GM19239 (cell line): ENCODE measurements around the gene TMCC2.
A peak's percentile ranks its signal among the peaks of the same experiment; 100 is the strongest.

Source experiments
- DNase-seq: peaks from one replicate; pipeline ENCODE4 v3.0.0; 2011; ENCODE audit warnings: low spot score; ENCODE audit not compliant: insufficient read length
- FAIRE-seq: peaks from 2 replicates; lab custom pipeline; 2011; peaks lifted over from hg19 to GRCh38; lab: Jason Lieb, UNC

TMCC2 gene

GRCh38 chr1:205258261-205258691 is 30.5 kb downstream of the TMCC2 start:
- DNase-seq: no peak
- no peak for FAIRE-seq

- DNase-seq: no peak
These were observed 31.0 kb downstream of the TMCC2 start for GRCh38 chr1:205258719-205259118.

GRCh38 chr1:205259324-205259832 is 31.6 kb downstream of the TMCC2 start:
- FAIRE-seq: no peak
- DNase-seq: no peak

More at GRCh38 chr1:205258719-205259118, 31.0 kb downstream of the TMCC2 start:
- no peak for FAIRE-seq

DNA sequence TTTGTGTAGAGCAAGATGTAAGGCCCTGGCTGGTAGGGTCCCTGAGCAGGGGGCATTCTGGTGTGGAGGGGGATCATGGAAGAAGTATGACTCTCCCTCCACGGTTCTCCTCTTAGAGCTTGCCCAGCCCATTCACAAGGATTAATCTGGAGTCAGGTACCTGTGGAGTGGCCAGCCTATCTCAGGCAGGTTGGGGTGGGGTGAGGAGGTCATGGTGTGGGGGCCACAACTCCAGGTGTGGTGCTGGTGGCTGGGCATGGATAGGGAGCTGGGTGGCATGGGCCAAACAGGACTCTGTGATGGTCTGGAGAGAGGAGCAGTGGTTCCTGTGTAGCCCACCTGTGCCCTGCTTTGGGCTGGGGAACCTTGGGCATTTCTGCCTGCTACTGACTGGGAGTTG is 32.3 kb downstream of the TMCC2 start:
- FAIRE-seq (no peak), DNase-seq (no peak)

DNA sequence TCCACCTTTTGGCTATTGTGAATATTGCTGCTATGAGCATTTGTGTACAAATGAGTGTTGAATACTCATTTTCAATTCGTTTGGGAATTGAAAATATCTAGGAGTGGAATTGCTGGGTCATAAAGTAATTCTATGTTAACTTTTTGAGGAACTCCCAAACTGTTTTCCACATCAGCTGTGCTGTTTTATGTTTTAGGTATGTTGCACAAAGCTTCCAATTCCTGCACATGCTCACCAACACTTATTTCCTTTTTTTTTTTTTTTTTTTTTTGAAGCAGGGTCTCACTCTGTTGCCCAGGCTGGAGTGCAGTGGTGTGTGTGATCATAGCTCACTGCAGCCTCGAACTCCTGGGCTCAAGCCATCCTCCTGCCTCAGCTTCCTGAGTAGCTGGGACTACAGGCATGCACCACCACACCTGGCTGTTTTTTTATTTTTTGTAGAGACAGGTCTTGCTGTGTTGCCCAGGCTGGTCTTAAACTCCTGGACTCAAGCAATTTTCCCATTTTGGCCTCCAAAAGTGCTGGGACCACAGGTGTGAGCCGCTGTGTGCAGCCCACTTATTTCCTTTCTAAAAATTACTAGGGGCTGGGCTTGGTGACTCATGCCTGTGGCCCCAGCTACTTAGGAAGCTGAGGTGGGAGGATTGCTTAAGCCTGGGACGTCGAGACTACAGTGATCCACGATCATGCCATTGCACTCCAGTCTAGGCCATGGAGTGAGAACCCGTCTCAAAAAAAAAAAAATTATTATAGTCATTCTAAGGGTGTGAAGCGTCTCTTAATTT is 33.4 kb downstream of the TMCC2 start:
- no peak for DNase-seq
- FAIRE-seq: no peak

- FAIRE-seq: no peak
- no peak for DNase-seq
These were observed 34.4 kb downstream of the TMCC2 start for GRCh38 chr1:205261946-205262691.

- FAIRE-seq (no peak), DNase-seq (no peak)
These were observed 35.0 kb downstream of the TMCC2 start for GRCh38 chr1:205262731-205263171.

DNA sequence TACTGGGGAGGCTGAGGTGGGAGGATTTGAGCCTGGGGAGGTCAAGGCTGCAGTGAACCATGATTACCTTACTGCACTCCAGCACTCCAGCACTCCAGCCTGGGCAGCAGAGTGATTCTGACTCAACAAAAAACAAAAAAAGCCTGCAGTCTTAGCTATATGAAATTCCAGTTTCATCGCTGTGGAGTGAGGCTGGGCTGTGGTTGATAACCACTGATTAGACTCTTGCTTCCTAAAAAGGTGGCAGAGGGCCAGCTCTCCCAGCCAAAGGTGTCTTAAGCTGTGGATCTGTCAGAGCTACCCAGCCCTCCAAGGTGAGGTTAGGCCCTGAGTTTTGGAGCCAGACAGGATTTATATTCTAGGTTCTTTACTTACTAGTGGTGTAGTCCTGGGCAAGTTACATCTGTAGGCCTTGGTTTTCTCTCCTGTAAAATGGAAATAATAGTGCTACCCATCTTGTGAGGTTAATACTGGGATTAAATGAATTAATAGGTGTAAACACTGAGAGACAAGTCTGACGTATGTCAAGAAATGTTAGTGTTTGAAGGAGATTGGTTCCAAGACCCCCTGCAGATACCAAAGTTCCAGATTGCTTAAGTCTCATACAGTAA is 35.9 kb downstream of the TMCC2 start:
- DNase-seq: no peak
- FAIRE-seq: no peak

- FAIRE-seq (no peak), DNase-seq (no peak)
These were observed 39.0 kb downstream of the TMCC2 start for GRCh38 chr1:205266611-205267305.

DNA sequence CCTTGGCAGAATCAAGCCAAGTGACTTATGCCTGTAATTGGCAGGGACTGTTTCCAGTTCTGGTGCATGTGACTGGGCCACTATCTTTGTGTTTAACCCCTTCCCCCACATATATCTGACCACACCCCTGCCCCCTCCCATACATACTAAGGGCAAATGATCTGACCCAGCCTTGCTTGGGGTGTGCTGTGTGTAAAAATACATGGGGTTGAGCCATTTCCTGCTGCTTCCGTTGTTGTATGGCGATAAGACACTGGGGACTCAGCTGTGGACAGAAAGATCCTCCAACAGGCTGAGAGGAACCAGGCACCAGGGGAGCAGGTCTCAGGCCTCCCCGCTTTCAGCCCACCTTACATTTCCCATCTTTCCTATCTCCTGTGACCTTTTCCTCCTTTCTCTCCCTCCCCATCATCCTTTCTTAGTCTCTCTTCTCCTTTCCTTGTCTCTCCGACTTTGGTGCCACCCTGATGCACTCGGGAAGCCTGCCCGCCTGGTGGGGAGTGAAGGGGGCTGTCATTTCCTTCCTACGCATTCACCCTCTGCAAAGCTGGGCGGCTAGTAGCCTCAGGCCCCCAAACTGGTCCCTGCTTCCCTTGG is 39.7 kb downstream of the TMCC2 start:
- FAIRE-seq: no peak
- no peak for DNase-seq

- no peak for DNase-seq
- no peak for FAIRE-seq
These were observed 41.3 kb downstream of the TMCC2 start for GRCh38 chr1:205268846-205269680.

DNA sequence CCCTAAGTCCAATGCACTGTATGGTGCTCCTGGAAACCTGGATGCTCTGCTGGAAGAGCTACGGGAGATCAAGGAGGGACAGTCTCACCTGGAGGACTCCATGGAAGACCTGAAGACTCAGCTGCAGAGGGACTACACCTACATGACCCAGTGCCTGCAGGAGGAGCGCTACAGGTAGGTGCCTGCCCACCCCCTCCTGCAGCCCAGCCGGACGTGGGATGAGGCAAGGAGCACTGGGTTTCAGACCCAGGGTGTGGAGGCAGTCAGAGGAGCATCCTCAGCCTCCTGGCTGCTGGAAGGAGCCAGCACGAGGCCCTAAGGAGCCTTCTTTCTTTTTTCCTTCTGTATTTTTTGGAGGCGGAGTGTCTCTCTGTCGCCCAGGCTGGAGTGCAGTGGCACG is 42.0 kb downstream of the TMCC2 start:
- DNase-seq (no peak), FAIRE-seq (no peak)

DNA sequence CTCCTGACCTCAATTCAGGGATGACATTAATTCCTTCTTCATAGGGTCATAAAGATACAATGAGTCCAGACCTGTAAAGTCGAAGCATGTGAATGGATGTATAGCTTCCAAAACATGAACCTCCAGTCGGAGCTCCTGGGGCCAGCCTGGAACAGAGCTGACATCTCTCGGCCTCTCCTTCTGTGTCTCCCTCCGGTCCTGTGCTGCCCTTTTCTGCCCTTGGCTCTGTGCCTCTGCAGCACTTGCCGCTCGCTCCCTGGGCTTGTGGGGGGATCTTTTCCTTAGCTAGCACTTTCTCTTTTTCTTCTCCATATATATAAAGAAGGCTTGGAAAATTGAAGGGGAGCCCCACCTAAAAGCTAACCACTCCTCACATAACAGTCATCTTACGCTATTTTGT is 42.5 kb downstream of the TMCC2 start:
- FAIRE-seq: no peak

GRCh38 chr1:205270764-205271163 is 43.0 kb downstream of the TMCC2 start:
- FAIRE-seq (no peak), DNase-seq (no peak)

More for the DNA sequence above, 42.5 kb downstream of the TMCC2 start:
- no peak for DNase-seq

GRCh38 chr1:205271277-205271676 is 43.5 kb downstream of the TMCC2 start:
- FAIRE-seq: no peak
- DNase-seq: no peak

GRCh38 chr1:205271745-205272144 is 44.0 kb downstream of the TMCC2 start:
- FAIRE-seq (no peak), DNase-seq (no peak)

- no peak for FAIRE-seq
- DNase-seq: no peak
These were observed 44.8 kb downstream of the TMCC2 start for GRCh38 chr1:205272536-205272935.

DNA sequence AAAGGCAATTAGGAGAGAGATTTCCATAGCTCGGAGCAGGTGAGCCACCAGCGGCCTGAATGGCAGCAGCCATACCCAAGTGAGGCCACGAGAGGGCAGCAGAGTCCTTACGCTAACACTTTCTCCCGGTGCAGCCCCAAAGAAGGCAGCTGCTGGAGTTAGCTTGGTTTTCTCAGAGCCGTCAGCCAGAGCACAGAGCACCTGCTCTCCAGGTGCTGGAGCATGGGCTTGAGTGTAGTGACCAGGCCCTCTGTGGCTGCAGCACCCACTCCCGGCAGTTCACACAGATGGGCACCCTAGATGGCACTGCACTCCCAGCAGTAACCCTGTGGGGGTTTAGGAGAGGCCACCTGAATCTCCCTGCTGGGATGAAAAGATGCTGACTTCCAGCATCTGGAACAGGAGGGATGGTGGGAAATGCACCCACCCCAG is 45.8 kb downstream of the TMCC2 start:
- peak; percentile 95 for FAIRE-seq
- DNase-seq: peak; percentile 93
